HG03432 (cell line): ENCODE measurements around the gene LSM12.
A peak's percentile ranks its signal among the peaks of the same experiment; 100 is the strongest.
"Not testable (repeated sequence)": the region's sequence is repeated elsewhere in the genome, so short reads cannot be mapped to it uniquely, and the experiment has no call there.

Source experiments
- ATAC-seq: cut with Tn5 transposase; IDR thresholded peaks from one replicate; pipeline ENCODE4 v1.9.1; 2021; ENCODE audit warnings: mild to moderate bottlenecking, moderate library complexity; ENCODE audit not compliant: unreplicated experiment

LSM12 gene

GRCh38 chr17:44076716-44077594 is 10.5 kb upstream of the LSM12 start:
- ATAC-seq = no peak

GRCh38 chr17:44075598-44076293 is 9.3 kb upstream of the LSM12 start:
- ATAC-seq = no peak

DNA sequence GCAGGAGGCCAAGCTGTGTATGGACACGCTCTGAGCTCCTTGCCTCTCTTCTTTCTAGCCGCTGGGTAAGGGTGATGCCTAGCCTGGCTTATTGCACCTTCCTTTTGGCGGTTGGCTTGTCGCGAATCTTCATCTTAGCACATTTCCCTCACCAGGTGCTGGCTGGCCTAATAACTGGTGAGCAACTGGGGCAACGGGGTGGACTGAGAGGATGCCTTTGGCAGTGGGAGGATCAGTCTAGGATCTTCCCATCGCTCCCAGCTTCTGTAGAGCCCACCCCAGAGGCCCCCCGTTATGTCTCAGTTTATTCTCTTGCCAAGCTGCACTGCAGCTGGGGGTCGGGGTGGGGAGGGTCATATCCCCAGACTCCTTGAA is 8.4 kb upstream of the LSM12 start:
- ATAC-seq = no peak

DNA sequence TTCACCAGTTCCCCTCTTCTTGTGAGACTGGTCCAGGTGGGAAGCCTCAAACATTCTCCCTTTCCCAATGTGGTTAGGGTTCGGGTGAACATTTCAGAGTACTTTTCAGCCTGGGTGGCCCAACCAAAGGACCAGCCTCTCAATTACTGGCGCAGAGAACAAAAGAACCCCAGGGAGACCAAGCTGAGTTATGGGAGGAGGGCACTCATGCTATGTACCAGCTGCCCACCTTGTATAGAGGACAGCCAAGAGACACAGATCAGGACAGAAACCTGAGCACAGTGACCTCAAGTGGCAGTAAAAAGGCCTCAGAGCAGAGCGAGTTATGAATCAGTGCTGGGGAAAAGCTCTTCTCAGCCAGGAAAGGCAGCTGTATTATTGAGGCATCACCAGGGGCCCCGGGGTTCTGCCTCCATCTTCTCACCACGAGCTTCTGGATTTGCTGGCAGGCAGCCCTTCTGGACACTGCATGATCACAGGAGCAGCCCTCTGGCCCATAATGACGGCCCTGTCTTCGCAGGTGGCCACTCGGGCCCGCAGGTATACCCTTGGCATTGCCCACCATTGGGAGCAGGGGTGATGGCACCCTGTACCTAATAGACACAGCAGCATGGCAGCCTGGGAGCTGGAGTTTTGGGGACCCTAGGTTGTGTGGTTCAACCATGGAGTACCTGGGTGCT is 7.9 kb upstream of the LSM12 start:
- no peak for ATAC-seq

DNA sequence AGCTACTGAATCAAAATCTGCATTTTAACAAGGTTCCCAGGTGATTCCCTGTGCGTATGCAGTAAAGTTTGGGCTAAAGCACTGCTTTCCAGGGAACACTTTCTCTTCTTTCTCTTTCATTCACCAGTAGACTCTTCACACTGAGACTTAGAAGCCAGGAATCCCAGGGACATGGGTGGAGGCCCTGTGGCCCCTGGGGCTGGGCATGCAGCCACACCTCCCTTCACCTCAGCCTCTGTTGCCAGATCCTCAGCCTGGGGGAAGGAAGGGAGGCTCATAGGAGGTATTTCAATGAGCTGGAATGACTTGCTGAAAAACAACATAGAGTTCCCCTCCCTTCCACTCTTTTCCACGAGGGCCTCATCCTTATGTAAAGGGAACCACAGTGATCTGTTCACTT is 5.3 kb upstream of the LSM12 start:
- ATAC-seq = no peak

GRCh38 chr17:44071198-44071520 is 4.7 kb upstream of the LSM12 start:
- ATAC-seq = no peak

DNA sequence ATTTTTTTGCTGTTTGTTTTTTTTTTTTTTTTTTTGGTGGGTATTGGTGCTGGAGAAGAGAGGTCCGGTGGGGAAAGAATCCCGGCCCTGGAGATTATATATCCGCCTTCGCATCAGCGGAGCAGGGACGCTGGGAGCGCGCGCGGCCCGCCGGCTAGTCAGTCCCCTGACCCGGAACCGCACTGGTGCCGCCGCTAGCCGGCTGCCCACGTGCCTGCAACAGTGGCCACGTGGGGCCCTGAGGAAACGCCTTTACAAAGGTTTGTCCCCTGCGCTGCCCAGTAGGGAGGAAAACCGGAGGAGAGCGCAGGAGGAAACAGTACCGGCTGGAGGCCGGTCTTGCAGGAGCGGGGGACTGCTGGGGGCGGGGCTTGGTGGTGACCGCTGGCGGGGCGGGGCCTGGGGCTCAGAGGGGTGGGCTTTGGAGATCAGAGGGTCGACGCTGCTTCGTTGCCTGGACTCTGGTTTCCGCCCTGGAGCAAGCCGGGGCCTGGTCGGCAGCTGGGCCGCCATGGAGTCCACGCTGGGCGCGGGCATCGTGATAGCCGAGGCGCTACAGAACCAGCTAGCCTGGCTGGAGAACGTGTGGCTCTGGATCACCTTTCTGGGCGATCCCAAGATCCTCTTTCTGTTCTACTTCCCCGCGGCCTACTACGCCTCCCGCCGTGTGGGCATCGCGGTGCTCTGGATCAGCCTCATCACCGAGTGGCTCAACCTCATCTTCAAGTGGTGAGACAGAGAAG is 4.2 kb upstream of the LSM12 start, which contains the start of gene G6PC3:
Gene G6PC3 (plus strand): TSS at position 281 of the 743 bp plus-strand sequence. CDS start 231 bp downstream, at position 512.
- ATAC-seq = peak; percentile 74

GRCh38 chr17:44069974-44070454 is 3.5 kb upstream of the LSM12 start:
- ATAC-seq = peak; percentile 2

- no peak for ATAC-seq
Measured at GRCh38 chr17:44067545-44067940, 1.1 kb upstream of the LSM12 start.

- no peak for ATAC-seq
Measured at GRCh38 chr17:44065668-44066203, 735 bp downstream of the LSM12 start.

DNA sequence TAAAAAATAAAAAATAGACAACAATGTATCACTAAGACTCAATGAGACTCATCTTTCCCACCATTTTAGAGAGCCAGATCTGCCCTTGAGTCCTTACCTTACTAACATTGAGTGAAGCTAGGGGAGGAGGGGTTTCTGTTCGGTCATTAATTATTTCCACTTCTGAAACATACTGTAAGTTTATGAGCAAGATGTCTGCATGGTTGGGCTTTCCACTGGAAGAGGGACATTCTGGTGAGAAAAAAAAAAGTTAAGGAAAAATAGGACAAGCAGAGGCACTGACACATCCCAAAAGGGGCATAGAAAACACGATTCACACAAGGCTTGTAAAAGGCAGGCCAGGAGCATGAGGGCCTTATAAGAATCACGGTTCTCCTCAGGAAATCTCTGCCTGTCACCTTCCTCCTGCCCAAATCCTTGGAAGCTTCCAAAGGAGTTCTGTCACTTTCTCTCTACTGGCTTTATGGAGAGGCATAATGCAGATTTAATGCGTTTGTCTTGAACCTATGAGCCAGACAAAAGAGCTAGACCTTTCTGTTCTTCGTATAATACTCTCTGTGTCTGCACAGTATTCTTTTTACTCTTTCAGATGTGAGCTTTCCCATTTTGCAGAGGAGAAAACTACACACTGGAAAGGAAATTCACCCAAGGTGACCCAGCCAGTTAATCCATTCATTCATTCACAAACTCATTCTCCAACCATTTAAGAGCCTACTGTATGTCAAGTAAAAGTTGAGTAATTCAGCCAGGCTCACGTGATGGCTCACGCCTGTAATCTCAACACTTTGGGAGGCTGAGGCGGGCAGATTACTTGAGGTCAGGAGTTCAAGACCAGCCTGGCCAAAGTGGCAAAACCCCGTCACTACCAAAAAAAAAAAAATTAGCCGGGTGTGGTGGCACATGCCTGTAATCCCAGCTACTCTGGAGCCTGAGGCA is 2.5 kb downstream of the LSM12 start:
- ATAC-seq = no peak

- ATAC-seq = no peak
Measured at GRCh38 chr17:44062871-44063270, 3.6 kb downstream of the LSM12 start.

DNA sequence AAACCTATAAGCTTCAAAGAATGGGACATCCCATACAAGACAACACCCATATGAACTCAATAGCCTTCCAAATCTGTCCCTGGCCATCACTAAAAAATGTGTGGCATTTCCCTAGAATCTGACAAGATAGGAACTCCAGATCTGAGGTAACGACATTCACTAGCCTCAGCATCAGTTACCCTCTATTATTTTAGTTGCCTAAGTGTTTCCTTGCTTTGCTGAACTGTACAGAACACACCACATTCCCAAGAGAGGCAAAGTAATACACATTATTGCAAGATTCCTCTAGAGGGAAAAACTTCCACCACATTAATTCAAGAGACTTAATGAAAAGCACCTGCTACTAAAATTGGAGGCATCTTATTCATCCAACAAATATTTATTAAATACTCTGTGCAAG is 5.0 kb downstream of the LSM12 start:
- no peak for ATAC-seq

GRCh38 chr17:44059101-44059892 is 7.2 kb downstream of the LSM12 start:
- no peak for ATAC-seq

DNA sequence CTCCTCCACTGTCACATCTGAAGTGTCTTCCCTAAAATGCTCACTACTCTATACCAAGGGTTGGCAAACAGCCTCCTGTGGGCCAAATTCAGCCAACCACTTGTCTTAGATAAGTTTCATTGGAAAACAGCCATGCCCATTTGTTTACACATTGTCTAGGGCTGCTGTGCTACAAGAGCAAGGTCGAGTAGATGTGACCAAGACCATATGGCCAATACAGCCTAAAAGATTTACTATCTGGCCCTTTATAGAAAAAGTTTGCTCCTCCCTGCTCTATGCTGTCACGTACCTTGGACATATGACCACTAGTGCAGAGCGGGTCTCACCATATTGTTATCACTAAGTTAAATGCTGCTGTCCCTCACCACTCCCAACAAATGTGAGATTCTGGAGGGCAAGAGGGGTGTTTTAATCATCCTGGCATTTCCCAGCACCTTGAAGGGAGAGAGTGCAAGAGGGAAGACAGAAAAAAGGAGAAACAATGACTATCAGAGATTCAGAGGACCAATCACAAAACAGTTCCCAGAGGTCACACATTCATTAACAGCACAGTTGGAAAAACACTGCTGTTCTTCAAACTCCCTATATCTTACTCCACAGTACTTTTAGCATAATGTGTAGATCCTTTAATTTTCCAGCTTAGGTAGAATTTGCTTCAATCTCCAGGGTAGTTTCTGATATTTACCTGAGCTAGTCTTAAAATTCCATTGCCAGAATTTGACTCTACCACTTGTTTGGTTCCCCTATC is 13.2 kb downstream of the LSM12 start:
- ATAC-seq = no peak

DNA sequence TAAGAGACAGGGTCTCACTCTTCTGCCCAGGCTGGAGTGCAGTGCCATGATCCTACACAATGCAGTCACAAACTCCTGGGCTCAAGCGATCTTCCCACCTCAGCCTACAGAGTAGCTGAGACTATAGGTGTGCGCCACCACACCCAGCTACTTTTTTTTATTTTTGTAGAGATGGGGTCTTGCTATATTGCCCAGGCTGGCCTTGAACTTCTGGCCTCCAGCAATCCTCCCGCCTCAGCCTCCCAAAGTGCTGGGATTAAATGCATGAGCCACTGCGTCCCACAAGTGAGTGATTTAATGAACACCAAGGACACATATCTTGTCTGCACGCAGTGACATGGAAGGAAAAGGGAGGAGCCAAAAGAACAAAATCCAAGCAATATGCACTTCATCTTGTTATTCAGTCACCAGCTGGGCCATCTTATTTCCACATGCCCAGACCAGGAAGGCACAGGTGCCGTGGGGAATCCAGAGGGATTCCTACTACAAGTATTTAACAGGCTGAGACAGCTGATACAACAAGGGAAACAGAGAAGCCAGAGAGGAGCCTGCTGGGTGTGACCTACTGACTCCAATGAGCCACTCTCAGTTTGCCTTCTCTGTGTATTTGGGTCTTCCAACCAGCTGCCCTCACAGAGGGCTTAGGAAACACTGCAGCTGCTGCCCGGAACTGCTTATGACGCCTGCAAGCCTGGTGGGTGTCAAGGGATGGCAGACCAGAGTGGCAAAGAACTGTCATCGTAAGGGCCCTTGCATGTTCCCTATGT is 17.0 kb downstream of the LSM12 start:
- no peak for ATAC-seq

DNA sequence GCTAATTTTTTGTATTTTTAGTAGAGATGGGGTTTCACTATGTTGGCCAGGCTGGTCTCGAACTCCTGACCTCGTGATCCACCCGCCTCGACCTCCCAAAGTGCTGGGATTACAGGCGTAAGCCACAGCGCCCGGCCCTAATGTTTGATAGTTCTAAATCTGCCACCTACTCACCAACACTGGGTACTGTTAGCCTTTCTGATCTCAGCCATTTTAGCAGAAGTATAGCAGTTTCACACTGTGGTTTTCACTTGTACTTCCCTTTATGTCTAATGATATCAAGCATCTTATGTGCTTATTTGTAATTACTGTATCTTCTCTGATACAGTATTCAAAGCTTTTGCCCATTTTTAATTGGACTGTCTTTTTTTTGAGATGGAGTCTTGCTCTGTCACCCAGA is 19.6 kb downstream of the LSM12 start:
- ATAC-seq = not testable (repeated sequence)
